HUES64 (cell line): ENCODE data around the gene PDZD2.
"Not testable (repeated sequence)": the region's sequence is repeated elsewhere in the genome, so short reads cannot be mapped to it uniquely, and the experiment has no call there.

Source experiments
- H3K27ac ChIP-seq: 2 replicates; pipeline ENCODE4 v1.7.0; 2013; ENCODE audit warnings: low read depth, low read length, inconsistent platforms
- H3K27me3 ChIP-seq: 2 replicates; pipeline ENCODE4 v1.6.1; 2013; ENCODE audit warnings: mild to moderate bottlenecking, low read length; ENCODE audit not compliant: insufficient read depth
- H3K36me3 ChIP-seq: 2 replicates; pipeline ENCODE4 v1.6.1; 2013; ENCODE audit warnings: mild to moderate bottlenecking, low read length; ENCODE audit not compliant: insufficient read depth
- H3K4me1 ChIP-seq: 2 replicates; pipeline ENCODE4 v1.6.1; 2013; ENCODE audit warnings: mild to moderate bottlenecking, low read length, moderate library complexity; ENCODE audit not compliant: insufficient read depth
- H3K4me3 ChIP-seq: 2 replicates; pipeline ENCODE4 v1.5.1; 2013; ENCODE audit warnings: mild to moderate bottlenecking, low read length, moderate library complexity
- H3K9ac ChIP-seq: 2 replicates; pipeline ENCODE4 v1.6.1; 2013; ENCODE audit warnings: mild to moderate bottlenecking, low read depth, low read length
- H3K9me3 ChIP-seq: 2 replicates; pipeline ENCODE4 v1.6.1; 2013; ENCODE audit warnings: low read depth, low read length; ENCODE audit not compliant: insufficient read depth
- WGBS: fragments of 150-250, 120-280 bp; methylation state at CpG from one replicate; pipeline ENCODE4 v1.1.7; 2013; ENCODE audit warnings: missing lambda C conversion rate; 5-methylcytosine and 5-hydroxymethylcytosine counted together

Gene PDZD2

GRCh38 chr5:32061236-32061635, 422.3 kb downstream of the PDZD2 start:
- no peak overlapping the region for H3K4me3 ChIP-seq
- H3K27me3 ChIP-seq = no peaks in the 10 kb centered on the region
- WGBS = 100% methylated on average over 2 of the region's 2 CpGs
- H3K27ac ChIP-seq = no peak overlapping the region
- no peaks in the 10 kb centered on the region for H3K9me3 ChIP-seq
- peaks cover 11% of the 10 kb centered on the region for H3K36me3 ChIP-seq
- no peak overlapping the region for H3K9ac ChIP-seq
- H3K4me1 ChIP-seq = no peaks in the 10 kb centered on the region

- Histone ChIP-seq H3K36me3 (no peaks in the 10 kb centered on the region), H3K27ac (no peak overlapping the region), H3K9me3 (no peaks in the 10 kb centered on the region), H3K4me1 (no peaks in the 10 kb centered on the region), H3K27me3 (no peaks in the 10 kb centered on the region), H3K4me3 (no peak overlapping the region), H3K9ac (no peak overlapping the region)
- 95% methylated on average over 5 of the region's 5 CpGs for WGBS
Observed at GRCh38 chr5:32066448-32066847, 427.5 kb downstream of the PDZD2 start.

GRCh38 chr5:32067774-32068470, 429.0 kb downstream of the PDZD2 start:
- Histone ChIP-seq H3K9me3 (no peaks in the 10 kb centered on the region), H3K27ac (no peak overlapping the region), H3K4me3 (no peak overlapping the region), H3K9ac (no peak overlapping the region), H3K4me1 (no peaks in the 10 kb centered on the region), H3K27me3 (no peaks in the 10 kb centered on the region), H3K36me3 (no peaks in the 10 kb centered on the region)
- 94% methylated on average over 5 of the region's 5 CpGs for WGBS

- Histone ChIP-seq H3K4me3 (no peak overlapping the region), H3K4me1 (no peaks in the 10 kb centered on the region), H3K27me3 (no peaks in the 10 kb centered on the region), H3K36me3 (no peaks in the 10 kb centered on the region), H3K9me3 (no peaks in the 10 kb centered on the region), H3K27ac (no peak overlapping the region), H3K9ac (no peak overlapping the region)
- WGBS = 71% methylated on average over 2 of the region's 2 CpGs
Observed at GRCh38 chr5:32068561-32068960, 429.6 kb downstream of the PDZD2 start.

- no peaks in the 10 kb centered on the region for H3K36me3 ChIP-seq
- no peak overlapping the region for H3K4me3 ChIP-seq
- H3K9ac ChIP-seq = no peak overlapping the region
- WGBS = 99% methylated on average over 3 of the region's 3 CpGs
- H3K4me1 ChIP-seq = no peaks in the 10 kb centered on the region
- H3K9me3 ChIP-seq = no peaks in the 10 kb centered on the region
- no peaks in the 10 kb centered on the region for H3K27me3 ChIP-seq
- H3K27ac ChIP-seq = no peak overlapping the region
Observed at GRCh38 chr5:32069396-32069795, 430.5 kb downstream of the PDZD2 start.

GRCh38 chr5:32071351-32071944, 432.5 kb downstream of the PDZD2 start:
- Histone ChIP-seq H3K9me3 (no peaks in the 10 kb centered on the region), H3K36me3 (no peaks in the 10 kb centered on the region), H3K9ac (no peak overlapping the region), H3K27ac (no peak overlapping the region), H3K27me3 (no peaks in the 10 kb centered on the region), H3K4me1 (no peaks in the 10 kb centered on the region), H3K4me3 (no peak overlapping the region)
- 91% methylated on average over 7 of the region's 7 CpGs for WGBS

GRCh38 chr5:32072054-32072453, 433.1 kb downstream of the PDZD2 start:
- Histone ChIP-seq H3K9me3 (no peaks in the 10 kb centered on the region), H3K27ac (no peak overlapping the region), H3K4me3 (no peak overlapping the region), H3K4me1 (no peaks in the 10 kb centered on the region), H3K36me3 (no peaks in the 10 kb centered on the region), H3K27me3 (no peaks in the 10 kb centered on the region), H3K9ac (no peak overlapping the region)
- WGBS = 95% methylated on average over 14 of the region's 14 CpGs

GRCh38 chr5:32074401-32074800, 435.5 kb downstream of the PDZD2 start:
- H3K9ac ChIP-seq = no peak overlapping the region
- 88% methylated on average over 5 of the region's 5 CpGs for WGBS
- no peaks in the 10 kb centered on the region for H3K27me3 ChIP-seq

GRCh38 chr5:32076699-32077695, 438.1 kb downstream of the PDZD2 start:
- H3K27ac ChIP-seq = no peak overlapping the region
- 88% methylated on average over 2 of the region's 4 CpGs for WGBS
- no peak overlapping the region for H3K9ac ChIP-seq
- no peaks in the 10 kb centered on the region for H3K4me1 ChIP-seq
- no peaks in the 10 kb centered on the region; the same call in 1 of the 2 replicates for H3K36me3 ChIP-seq
- H3K4me3 ChIP-seq = no peak overlapping the region
- peaks cover 3% of the 10 kb centered on the region; the same call in 1 of the 2 replicates for H3K9me3 ChIP-seq
- H3K27me3 ChIP-seq = no peaks in the 10 kb centered on the region

More at GRCh38 chr5:32074401-32074800, 435.5 kb downstream of the PDZD2 start:
- no peaks in the 10 kb centered on the region for H3K36me3 ChIP-seq
- H3K4me1 ChIP-seq = no peaks in the 10 kb centered on the region
- no peak overlapping the region for H3K27ac ChIP-seq
- no peaks in the 10 kb centered on the region for H3K9me3 ChIP-seq
- no peak overlapping the region for H3K4me3 ChIP-seq

GRCh38 chr5:32078855-32079254, 439.9 kb downstream of the PDZD2 start:
- H3K27ac ChIP-seq, H3K4me3 ChIP-seq, H3K36me3 ChIP-seq, H3K27me3 ChIP-seq, H3K4me1 ChIP-seq, H3K9me3 ChIP-seq, H3K9ac ChIP-seq: not testable (repeated sequence)
- 96% methylated on average over 6 of the region's 6 CpGs for WGBS

- H3K4me3 ChIP-seq, H3K4me1 ChIP-seq, H3K9ac ChIP-seq, H3K9me3 ChIP-seq, H3K27ac ChIP-seq, H3K36me3 ChIP-seq, H3K27me3 ChIP-seq: not testable (repeated sequence)
- WGBS = 96% methylated on average over 1 of the region's 1 CpG
Observed at GRCh38 chr5:32080565-32080964, 441.6 kb downstream of the PDZD2 start.
